Skin of body (tissue), 2 donors: ENCODE data around the gene KANSL3. TPM values are rescaled to one million over a fixed set of nuclear protein-coding genes. Genes with fewer than 3 reads are reported as not detected.
"Not testable (repeated sequence)": the region's sequence is repeated elsewhere in the genome, so short reads cannot be mapped to it uniquely, and the experiment has no call there.

Experiments
- DNase-seq: peaks from one replicate; lab custom pipeline; 2025; lab: John Stamatoyannopoulos, UW
- total RNA-seq: library from RNA; depleted of rRNA; stranded (reverse); fragments of >200 nt; gene quantifications from one replicate; pipeline ENCODE4 v1.2.3, GENCODE V29; 2014

The KANSL3 gene
- 26.0 TPM for total RNA-seq

GRCh38 chr2:96638144-96639121 is at the start of gene KANSL3:
TSS of gene KANSL3 (minus strand) at chr2:96638312. CDS start at chr2:96637135, 1,177 bp downstream.
- peak; percentile 89 for DNase-seq

- no peak for DNase-seq
Observed at GRCh38 chr2:96687266-96687665, 49.2 kb upstream of the KANSL3 start.

- no peak for DNase-seq
Observed at GRCh38 chr2:96685577-96686459, 47.7 kb upstream of the KANSL3 start.

GRCh38 chr2:96684883-96685576 is 46.9 kb upstream of the KANSL3 start:
- DNase-seq, result no peak

DNA sequence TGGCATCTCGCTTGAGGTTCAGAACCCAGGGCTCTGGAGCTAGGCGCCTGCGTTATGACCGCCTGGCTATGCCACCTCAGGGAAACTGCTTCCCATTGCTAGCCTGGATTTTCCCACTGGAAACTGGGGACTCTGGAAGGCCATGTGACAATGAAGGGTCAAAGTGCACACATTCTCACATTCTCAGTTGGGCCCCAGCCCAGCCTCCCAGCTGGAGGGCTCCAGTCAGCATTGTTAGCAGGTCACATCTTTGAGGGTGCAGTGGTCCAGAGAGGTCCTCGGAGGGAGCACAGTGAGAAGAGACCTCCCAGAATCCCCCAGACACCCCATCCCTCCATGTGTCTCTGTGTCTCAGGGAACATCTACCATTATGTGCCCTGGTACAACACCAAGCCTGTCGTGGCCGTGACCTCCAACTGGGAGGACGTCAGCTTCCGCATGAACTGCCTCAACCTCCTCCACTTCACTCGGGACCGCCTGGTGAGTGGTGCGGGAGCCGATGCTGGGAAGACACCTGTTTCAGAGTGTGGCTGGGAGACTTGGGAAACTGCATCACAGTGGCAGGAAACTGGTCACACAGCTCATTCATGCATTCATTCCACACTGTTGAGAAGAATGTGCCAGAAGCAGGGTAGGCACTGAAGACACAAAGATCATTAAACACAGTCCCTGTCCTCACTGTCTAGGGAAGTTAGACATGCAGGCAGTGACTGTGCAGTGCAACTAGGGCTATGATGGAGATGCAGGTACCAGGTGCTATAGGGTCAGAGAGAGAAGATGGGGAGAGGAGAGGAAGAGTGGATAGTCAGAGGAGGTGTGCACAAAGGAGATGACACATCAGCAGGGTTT is 46.1 kb upstream of the KANSL3 start:
- DNase-seq, result no peak

GRCh38 chr2:96683307-96683706 is 45.2 kb upstream of the KANSL3 start:
- no peak for DNase-seq

- DNase-seq, result no peak
Observed at GRCh38 chr2:96681540-96681939, 43.4 kb upstream of the KANSL3 start.

- DNase-seq, result no peak
Observed at GRCh38 chr2:96680561-96681141, 42.5 kb upstream of the KANSL3 start.

DNA sequence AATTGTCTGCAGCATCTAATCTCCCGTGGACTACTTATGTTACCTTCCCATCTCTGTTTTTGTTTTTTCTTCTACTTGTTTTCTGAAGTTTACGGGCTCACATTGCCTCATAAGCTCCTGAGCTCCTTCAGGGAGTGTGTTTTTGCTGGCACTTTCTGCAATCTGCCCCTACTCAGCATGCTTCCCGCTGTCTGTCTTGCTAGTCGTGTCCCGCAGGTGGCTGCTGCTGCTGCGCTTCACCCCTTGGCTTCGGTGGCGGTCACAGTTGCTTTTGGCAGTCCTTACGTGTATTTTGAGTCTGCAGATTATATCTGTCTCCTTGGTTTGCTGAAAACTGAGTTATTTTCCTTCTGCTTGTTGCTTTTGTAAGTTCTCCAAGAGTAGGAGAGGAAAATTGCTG is 41.7 kb upstream of the KANSL3 start:
- no peak for DNase-seq

GRCh38 chr2:96669539-96670215 is 31.6 kb upstream of the KANSL3 start:
- no peak for DNase-seq

- no peak for DNase-seq
Observed at GRCh38 chr2:96668771-96669170, 30.7 kb upstream of the KANSL3 start.

DNA sequence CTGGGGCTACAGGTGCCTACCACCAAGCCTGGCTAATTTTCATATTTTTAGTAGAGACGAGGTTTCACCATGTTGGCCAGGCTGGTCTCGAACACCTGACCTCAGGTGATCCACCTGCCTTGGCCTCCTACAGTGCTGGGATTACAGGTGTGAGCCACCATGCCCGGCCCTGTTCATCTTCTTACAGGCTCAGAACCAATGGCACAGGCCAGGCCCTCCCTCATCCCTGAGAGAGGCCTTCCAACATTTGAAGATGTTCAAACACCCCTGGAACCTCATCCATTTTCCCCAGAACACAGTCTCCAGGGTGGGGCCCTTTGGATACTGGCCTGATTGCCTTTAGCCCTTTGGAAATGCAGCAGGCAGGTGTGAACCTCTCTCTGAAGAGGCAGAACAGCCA is 27.6 kb upstream of the KANSL3 start:
- not testable (repeated sequence) for DNase-seq

GRCh38 chr2:96665083-96665569 is 27.0 kb upstream of the KANSL3 start:
- no peak for DNase-seq

GRCh38 chr2:96664366-96664925 is 26.3 kb upstream of the KANSL3 start:
- no peak for DNase-seq

DNA sequence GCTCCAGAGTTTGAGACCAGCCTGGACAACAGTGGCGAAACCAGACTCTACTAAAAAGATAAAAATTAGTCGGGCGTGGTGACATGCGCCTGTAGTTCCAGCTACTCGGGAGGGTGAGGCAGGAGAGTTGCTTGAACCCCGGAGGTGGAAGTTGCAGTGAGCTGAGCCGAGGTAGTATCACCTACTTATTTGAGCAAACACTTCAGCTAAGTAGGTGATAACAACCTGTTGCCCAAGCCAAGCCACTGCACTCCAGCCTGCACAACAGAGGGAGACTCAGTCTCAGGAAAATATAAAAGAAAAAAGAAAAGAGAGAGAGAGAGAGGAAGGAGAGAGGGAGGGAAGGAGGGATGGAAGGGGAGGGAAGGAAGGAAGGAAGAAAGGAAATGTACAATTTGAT is 25.7 kb upstream of the KANSL3 start:
- no peak for DNase-seq

DNA sequence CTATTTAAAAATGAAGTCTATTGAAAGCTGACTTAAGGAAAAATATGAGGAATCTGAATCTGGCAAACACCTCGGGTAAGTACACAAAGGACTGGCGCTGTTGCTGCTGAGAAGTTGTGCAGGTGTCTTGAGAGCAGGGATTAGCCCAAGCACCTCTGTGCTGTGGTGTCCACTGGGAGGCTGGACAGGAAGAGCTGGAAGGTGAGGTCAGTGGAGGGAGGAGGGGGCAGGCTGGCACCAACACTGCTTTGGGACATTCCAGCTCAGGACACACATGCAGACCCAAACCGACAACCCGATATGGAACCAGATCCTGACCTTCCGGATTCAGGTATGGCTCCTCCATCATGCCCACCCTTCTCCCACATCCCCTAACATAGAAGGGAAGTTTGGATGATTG is 25.1 kb upstream of the KANSL3 start:
- DNase-seq, result no peak

DNA sequence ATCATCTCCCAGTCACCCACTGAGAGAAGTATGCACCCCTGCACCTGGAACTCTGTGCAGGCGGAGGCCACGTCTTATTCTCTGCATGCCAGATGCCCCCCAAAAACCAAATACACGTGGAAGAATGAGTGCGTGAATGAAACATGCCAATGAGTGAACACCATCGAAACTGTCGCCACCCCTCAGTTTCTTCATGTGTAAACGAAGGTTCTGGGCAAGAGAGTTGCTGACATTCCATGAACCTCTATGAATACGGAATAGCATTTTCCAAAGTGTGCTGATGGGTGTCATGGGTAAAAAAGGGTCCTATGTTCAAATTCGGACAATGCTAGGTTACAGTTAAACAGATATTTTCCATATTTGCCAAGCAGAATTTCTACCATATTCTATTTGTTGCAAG is 24.2 kb upstream of the KANSL3 start:
- DNase-seq, result no peak

DNA sequence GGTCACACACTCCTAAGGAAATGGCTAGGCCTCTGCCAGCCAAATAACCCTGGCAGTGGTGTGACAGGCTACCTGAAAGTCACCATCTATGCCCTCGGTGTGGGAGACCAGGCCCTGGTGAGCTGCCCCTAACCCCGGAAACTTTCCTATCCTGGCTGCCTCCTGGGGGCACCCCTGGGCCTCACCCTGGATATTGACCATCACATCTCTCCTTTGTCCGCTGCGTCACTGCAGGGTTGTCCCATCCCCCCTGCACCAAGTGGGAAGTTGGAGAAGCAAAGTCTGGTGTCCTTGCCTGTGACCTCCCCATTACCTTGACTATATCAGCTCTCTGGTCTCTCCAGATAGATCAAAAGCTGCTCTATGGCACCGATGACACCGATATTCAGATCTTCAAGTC is 23.2 kb upstream of the KANSL3 start:
- no peak for DNase-seq

DNA sequence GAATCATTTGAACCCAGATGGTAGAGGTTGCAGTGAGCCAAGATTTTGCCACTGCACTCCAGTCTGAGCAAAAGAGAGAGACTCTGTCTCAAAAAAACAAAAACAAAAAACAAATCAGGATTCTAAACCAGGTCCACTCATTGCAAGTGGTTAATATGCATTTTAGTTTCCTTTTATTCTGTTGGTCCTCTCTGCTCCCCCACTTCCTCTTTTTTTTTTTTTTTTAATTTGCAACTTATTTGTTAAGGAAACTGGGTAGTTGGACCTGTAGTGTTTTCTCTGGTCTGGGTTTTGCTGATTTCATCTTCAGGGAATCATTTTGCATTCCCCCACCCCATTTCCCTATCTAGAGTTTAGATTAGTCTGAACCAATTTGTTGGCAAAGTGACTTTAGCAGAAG is 18.4 kb upstream of the KANSL3 start:
- no peak for DNase-seq
